ENCODE measurements around the gene DVL3.

Gene DVL3

GRCh38 chr3:184177767-184178306, 22.7 kb downstream of the DVL3 start:
- no peak for DNase-seq

GRCh38 chr3:184178521-184179138, 23.5 kb downstream of the DVL3 start:
- no peak for DNase-seq

- no peak for DNase-seq
Measured at GRCh38 chr3:184180165-184180564, 25.0 kb downstream of the DVL3 start.

GRCh38 chr3:184181596-184181995, 26.4 kb downstream of the DVL3 start:
- DNase-seq = no peak

GRCh38 chr3:184183679-184184078, 28.5 kb downstream of the DVL3 start:
- no peak for DNase-seq

- no peak for DNase-seq
Measured at GRCh38 chr3:184184546-184185230, 29.5 kb downstream of the DVL3 start.

- DNase-seq = peak; percentile 100
Measured at GRCh38 chr3:184185461-184186183, 30.4 kb downstream of the DVL3 start.

- no peak for DNase-seq
Measured at GRCh38 chr3:184186184-184186901, 31.2 kb downstream of the DVL3 start, which contains the start of gene ABCF3. TSS of gene ABCF3 (plus strand) at chr3:184186199. CDS start at chr3:184186208, 9 bp downstream.

GRCh38 chr3:184186902-184187207, 31.7 kb downstream of the DVL3 start:
- DNase-seq = no peak

- DNase-seq = no peak
Measured at GRCh38 chr3:184188080-184188479, 32.9 kb downstream of the DVL3 start.

GRCh38 chr3:184189421-184189820, 34.2 kb downstream of the DVL3 start:
- DNase-seq = no peak

- DNase-seq = no peak
Measured at GRCh38 chr3:184192889-184193288, 37.7 kb downstream of the DVL3 start.

GRCh38 chr3:184193991-184194539, 38.9 kb downstream of the DVL3 start:
- no peak for DNase-seq

GRCh38 chr3:184196536-184196935, 41.4 kb downstream of the DVL3 start:
- no peak for DNase-seq

- DNase-seq = no peak
Measured at GRCh38 chr3:184198509-184198908, 43.3 kb downstream of the DVL3 start.

GRCh38 chr3:184200825-184201224, 45.6 kb downstream of the DVL3 start:
- DNase-seq = no peak

GRCh38 chr3:184203526-184203925, 48.3 kb downstream of the DVL3 start:
- DNase-seq = no peak

- DNase-seq = no peak
Measured at GRCh38 chr3:184209146-184209923, 54.2 kb downstream of the DVL3 start.

- DNase-seq = no peak
Measured at GRCh38 chr3:184211297-184211696, 56.1 kb downstream of the DVL3 start.

- DNase-seq = no peak
Measured at GRCh38 chr3:184211718-184212117, 56.5 kb downstream of the DVL3 start.

GRCh38 chr3:184218814-184219213, 63.6 kb downstream of the DVL3 start:
- no peak for DNase-seq

- no peak for DNase-seq
Measured at GRCh38 chr3:184222521-184222920, 67.3 kb downstream of the DVL3 start.

Data from NCI-H1436 (cell line).